SK-N-SH treated with all-trans-retinoic acid at 6 μM for 48 hours (cell line): ENCODE data around the gene TMEM187.

Experiments used
- ATAC-seq: fragments of 200-7000 bp; cut with Tn5 transposase; 3 replicates; pipeline ENCODE4 v1.9.1; 2020; ENCODE audit warnings: mild to moderate bottlenecking, moderate library complexity
- ARNTL ChIP-seq: fragments of 450-650 bp; formaldehyde crosslinking; IDR thresholded peaks from 2 replicates; pipeline ENCODE4 v1.5.0; 2020; ENCODE audit warnings: low read depth, mild to moderate bottlenecking, moderate library complexity, borderline replicate concordance
- BACH2 ChIP-seq: fragments of 250-450 bp; sonication (Bioruptor Pico); IDR thresholded peaks from 2 replicates; pipeline ENCODE4 v1.9.0; 2021; ENCODE audit warnings: mild to moderate bottlenecking, borderline replicate concordance
- CSDC2 ChIP-seq: fragments of 250-450 bp; sonication (Bioruptor Pico); IDR thresholded peaks from 2 replicates; pipeline ENCODE4 v1.5.0; 2020; ENCODE audit warnings: mild to moderate bottlenecking, moderate library complexity
- CSRNP3 ChIP-seq: fragments of 250-450 bp; sonication (Bioruptor Pico); IDR thresholded peaks from 2 replicates; pipeline ENCODE4 v1.5.1; 2021; ENCODE audit warnings: mild to moderate bottlenecking, moderate library complexity
- ESRRG ChIP-seq: fragments of 250-450 bp; sonication (Bioruptor Pico); IDR thresholded peaks from 2 replicates; pipeline ENCODE4 v1.6.1; 2021; ENCODE audit warnings: mild to moderate bottlenecking
- GLIS3 ChIP-seq: fragments of 250-450 bp; sonication (Bioruptor Pico); IDR thresholded peaks from 2 replicates; pipeline ENCODE4 v1.5.0; 2020; ENCODE audit warnings: mild to moderate bottlenecking, moderate library complexity
- ISL1 ChIP-seq: fragments of 250-450 bp; sonication (Bioruptor Pico); IDR thresholded peaks from 2 replicates; pipeline ENCODE4 v2.1.2; 2022; ENCODE audit warnings: mild to moderate bottlenecking, moderate library complexity
- OSR1 ChIP-seq: fragments of 250-450 bp; sonication (Bioruptor Pico); IDR thresholded peaks from 2 replicates; pipeline ENCODE4 v1.8.0; 2022; ENCODE audit warnings: moderate library complexity, mild to moderate bottlenecking, inconsistent platforms
- PPARA ChIP-seq: fragments of 250-450 bp; sonication (Bioruptor Pico); IDR thresholded peaks from 2 replicates; pipeline ENCODE4 v1.5.0; 2020; ENCODE audit warnings: mild to moderate bottlenecking, borderline replicate concordance
- RARB ChIP-seq: fragments of 250-450 bp; sonication (Bioruptor Pico); IDR thresholded peaks from 2 replicates; pipeline ENCODE4 v1.8.0; 2021; ENCODE audit warnings: mild to moderate bottlenecking, moderate library complexity
- SNAI2 ChIP-seq: fragments of 250-450 bp; sonication (Bioruptor Pico); IDR thresholded peaks from 2 replicates; pipeline ENCODE4 v1.5.0; 2020; ENCODE audit warnings: mild to moderate bottlenecking, moderate library complexity
- TCF4 ChIP-seq: fragments of 250-450 bp; sonication (Bioruptor Pico); IDR thresholded peaks from 2 replicates; pipeline ENCODE4 v1.8.0; 2021; ENCODE audit warnings: mild to moderate bottlenecking, moderate library complexity, borderline replicate concordance
- TOX ChIP-seq: fragments of 250-450 bp; sonication (Bioruptor Pico); IDR thresholded peaks from 2 replicates; pipeline ENCODE4 v1.8.0; 2021; ENCODE audit warnings: mild to moderate bottlenecking, moderate library complexity, borderline replicate concordance
- TSHZ2 ChIP-seq: fragments of 250-450 bp; sonication (Bioruptor Pico); IDR thresholded peaks from 2 replicates; pipeline ENCODE4 v1.5.0; 2020; ENCODE audit warnings: mild to moderate bottlenecking, moderate library complexity
- ZC3H10 ChIP-seq: fragments of 250-450 bp; sonication (Bioruptor Pico); IDR thresholded peaks from 2 replicates; pipeline ENCODE4 v1.5.1; 2021; ENCODE audit warnings: mild to moderate bottlenecking, moderate library complexity
- ZFP30 ChIP-seq: fragments of 450-650 bp; formaldehyde crosslinking; IDR thresholded peaks from 2 replicates; pipeline ENCODE4 v1.5.0; 2022; ENCODE audit warnings: mild to moderate bottlenecking, moderate library complexity
- ZNF565 ChIP-seq: fragments of 450-650 bp; formaldehyde crosslinking; conservative IDR thresholded peaks from 2 replicates; pipeline ENCODE4 v1.5.0; 2020; ENCODE audit warnings: low read depth, mild to moderate bottlenecking, moderate library complexity
- ZNF70 ChIP-seq: fragments of 450-650 bp; formaldehyde crosslinking; IDR thresholded peaks from 2 replicates; pipeline ENCODE4 v1.5.0; 2020; ENCODE audit warnings: mild to moderate bottlenecking, moderate library complexity
- ZNF8 ChIP-seq: fragments of 450-650 bp; formaldehyde crosslinking; IDR thresholded peaks from 2 replicates; pipeline ENCODE4 v1.5.0; 2020; ENCODE audit warnings: mild to moderate bottlenecking, moderate library complexity
- TF ChIP-seq, protein P1 (sequence below): fragments of 250-450 bp; sonication (Bioruptor Pico); IDR thresholded peaks from 2 replicates; pipeline ENCODE4 v1.8.0; 2020; ENCODE audit warnings: mild to moderate bottlenecking, moderate library complexity, borderline replicate concordance
- TF ChIP-seq, protein P2 (sequence below): fragments of 250-450 bp; sonication (Bioruptor Pico); IDR thresholded peaks from 2 replicates; pipeline ENCODE4 v1.8.0; 2021; ENCODE audit warnings: low read depth, mild to moderate bottlenecking, moderate library complexity, borderline replicate concordance
- TF ChIP-seq, protein P3 (sequence below): fragments of 250-450 bp; sonication (Bioruptor Pico); IDR thresholded peaks from 2 replicates; pipeline ENCODE4 v1.5.1; 2020; ENCODE audit warnings: low read depth, mild to moderate bottlenecking, moderate library complexity

The TMEM187 gene

GRCh38 chrX:154017766-154018517 is 45.4 kb downstream of the TMEM187 start:
- no peak for ATAC-seq
- TF ChIP-seq TSHZ2 (no peak), ZNF8 (CRISPR knock-in tag) (no peak), ZC3H10 (no peak), ESRRG (CRISPR knock-in tag) (no peak), SNAI2 (CRISPR knock-in tag) (no peak), RARB (CRISPR knock-in tag) (no peak), CSDC2 (CRISPR knock-in tag) (no peak), OSR1 (no peak), TOX (no peak), BACH2 (no peak), ISL1 (CRISPR knock-in tag) (no peak), CSRNP3 (CRISPR knock-in tag) (no peak), ARNTL (CRISPR knock-in tag) (no peak), PPARA (CRISPR knock-in tag) (no peak), GLIS3 (CRISPR knock-in tag) (no peak), ZNF565 (CRISPR knock-in tag) (no peak)
- TF ChIP-seq, protein P1, sequence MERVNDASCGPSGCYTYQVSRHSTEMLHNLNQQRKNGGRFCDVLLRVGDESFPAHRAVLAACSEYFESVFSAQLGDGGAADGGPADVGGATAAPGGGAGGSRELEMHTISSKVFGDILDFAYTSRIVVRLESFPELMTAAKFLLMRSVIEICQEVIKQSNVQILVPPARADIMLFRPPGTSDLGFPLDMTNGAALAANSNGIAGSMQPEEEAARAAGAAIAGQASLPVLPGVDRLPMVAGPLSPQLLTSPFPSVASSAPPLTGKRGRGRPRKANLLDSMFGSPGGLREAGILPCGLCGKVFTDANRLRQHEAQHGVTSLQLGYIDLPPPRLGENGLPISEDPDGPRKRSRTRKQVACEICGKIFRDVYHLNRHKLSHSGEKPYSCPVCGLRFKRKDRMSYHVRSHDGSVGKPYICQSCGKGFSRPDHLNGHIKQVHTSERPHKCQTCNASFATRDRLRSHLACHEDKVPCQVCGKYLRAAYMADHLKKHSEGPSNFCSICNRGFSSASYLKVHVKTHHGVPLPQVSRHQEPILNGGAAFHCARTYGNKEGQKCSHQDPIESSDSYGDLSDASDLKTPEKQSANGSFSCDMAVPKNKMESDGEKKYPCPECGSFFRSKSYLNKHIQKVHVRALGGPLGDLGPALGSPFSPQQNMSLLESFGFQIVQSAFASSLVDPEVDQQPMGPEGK (CRISPR knock-in tag) = no peak
- TF ChIP-seq, protein P2, sequence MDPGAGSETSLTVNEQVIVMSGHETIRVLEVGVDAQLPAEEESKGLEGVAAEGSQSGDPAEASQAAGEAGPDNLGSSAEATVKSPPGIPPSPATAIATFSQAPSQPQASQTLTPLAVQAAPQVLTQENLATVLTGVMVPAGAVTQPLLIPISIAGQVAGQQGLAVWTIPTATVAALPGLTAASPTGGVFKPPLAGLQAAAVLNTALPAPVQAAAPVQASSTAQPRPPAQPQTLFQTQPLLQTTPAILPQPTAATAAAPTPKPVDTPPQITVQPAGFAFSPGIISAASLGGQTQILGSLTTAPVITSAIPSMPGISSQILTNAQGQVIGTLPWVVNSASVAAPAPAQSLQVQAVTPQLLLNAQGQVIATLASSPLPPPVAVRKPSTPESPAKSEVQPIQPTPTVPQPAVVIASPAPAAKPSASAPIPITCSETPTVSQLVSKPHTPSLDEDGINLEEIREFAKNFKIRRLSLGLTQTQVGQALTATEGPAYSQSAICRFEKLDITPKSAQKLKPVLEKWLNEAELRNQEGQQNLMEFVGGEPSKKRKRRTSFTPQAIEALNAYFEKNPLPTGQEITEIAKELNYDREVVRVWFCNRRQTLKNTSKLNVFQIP (CRISPR knock-in tag) = no peak

- no peak for ATAC-seq
- TF ChIP-seq GLIS3 (CRISPR knock-in tag) = no peak
- TF ChIP-seq TSHZ2 = no peak
- TF ChIP-seq ZNF70 (CRISPR knock-in tag) = no peak
- no peak for TF ChIP-seq RARB (CRISPR knock-in tag)
- TF ChIP-seq ARNTL (CRISPR knock-in tag) = no peak
- TF ChIP-seq, protein P1 (CRISPR knock-in tag) = no peak
- TF ChIP-seq BACH2 = no peak
- no peak for TF ChIP-seq ISL1 (CRISPR knock-in tag)
- TF ChIP-seq OSR1 = no peak
- TF ChIP-seq, protein P3, sequence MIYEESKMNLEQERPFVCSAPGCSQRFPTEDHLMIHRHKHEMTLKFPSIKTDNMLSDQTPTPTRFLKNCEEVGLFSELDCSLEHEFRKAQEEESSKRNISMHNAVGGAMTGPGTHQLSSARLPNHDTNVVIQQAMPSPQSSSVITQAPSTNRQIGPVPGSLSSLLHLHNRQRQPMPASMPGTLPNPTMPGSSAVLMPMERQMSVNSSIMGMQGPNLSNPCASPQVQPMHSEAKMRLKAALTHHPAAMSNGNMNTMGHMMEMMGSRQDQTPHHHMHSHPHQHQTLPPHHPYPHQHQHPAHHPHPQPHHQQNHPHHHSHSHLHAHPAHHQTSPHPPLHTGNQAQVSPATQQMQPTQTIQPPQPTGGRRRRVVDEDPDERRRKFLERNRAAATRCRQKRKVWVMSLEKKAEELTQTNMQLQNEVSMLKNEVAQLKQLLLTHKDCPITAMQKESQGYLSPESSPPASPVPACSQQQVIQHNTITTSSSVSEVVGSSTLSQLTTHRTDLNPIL (CRISPR knock-in tag) = no peak
- no peak for TF ChIP-seq SNAI2 (CRISPR knock-in tag)
- no peak for TF ChIP-seq CSDC2 (CRISPR knock-in tag)
- no peak for TF ChIP-seq PPARA (CRISPR knock-in tag)
- no peak for TF ChIP-seq TCF4
- TF ChIP-seq, protein P2 (CRISPR knock-in tag) = no peak
- TF ChIP-seq TOX = no peak
- no peak for TF ChIP-seq ZFP30 (CRISPR knock-in tag)
Observed at GRCh38 chrX:154018518-154019060, 46.0 kb downstream of the TMEM187 start.
